ENCODE data around the gene GPNMB. TPM values are rescaled to one million over a fixed set of nuclear protein-coding genes. Genes with fewer than 3 reads are reported as not detected.

The GPNMB gene
- total and polyA plus RNA-seq, 10 of the 15 experiments (the other 5 are each of a cell fraction or from before 2014, with no cell fraction given): 5.9 to 22.3 (median 10.0) TPM

DNA sequence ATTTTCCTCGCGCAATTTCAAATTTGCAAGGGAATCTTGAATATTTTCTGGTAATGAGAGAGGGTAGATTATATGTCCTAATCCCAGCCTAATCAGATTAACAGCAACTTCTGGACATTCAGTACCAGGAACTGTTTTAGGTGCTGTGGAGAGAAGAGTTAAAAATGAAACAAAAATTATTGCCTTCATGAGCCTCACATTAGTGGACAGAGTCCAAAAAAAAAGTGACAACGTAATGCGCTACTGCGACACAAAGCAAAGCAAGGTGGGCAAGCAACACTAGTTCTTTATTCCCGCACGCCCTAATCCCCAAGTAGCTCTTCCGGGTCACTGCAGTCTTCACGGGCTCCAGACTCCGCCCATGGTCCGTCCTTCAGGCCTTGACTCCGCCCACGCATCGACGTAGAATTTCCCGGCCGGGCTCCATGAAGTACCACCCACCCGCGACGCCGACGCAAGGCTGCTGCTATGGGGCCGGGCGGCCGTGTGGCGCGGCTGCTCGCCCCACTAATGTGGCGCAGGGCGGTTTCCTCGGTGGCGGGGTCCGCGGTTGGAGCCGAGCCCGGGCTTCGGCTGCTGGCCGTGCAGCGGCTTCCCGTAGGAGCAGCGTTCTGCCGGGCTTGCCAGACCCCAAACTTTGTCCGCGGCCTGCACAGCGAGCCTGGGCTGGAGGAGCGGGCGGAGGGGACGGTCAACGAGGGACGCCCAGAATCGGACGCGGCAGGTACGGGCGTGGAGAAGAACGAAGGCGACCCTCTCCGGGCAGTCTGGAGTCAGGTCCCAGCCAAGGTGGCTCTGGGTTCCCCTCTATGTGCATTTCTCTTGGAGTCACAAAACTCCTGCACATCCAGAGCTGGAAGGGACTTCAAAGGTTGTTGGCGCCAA, 52.6 kb downstream of the GPNMB start, which contains the start of gene MALSU1:
Gene MALSU1 (plus strand): TSS at position 455 of the 885 bp plus-strand sequence. CDS start 14 bp downstream, at position 469.
- Histone ChIP-seq H3K9ac (ENCODE audit: control insufficient read depth, insufficient read depth, low read length) (peak within 1 kb of the TSS; percentile 90), H3K4me2 (ENCODE audit: control insufficient read depth, insufficient read depth) (peak within 1 kb of the TSS; percentile 93), H3K27me3 (replicated peaks in 1 of 2; ENCODE audit: control insufficient read depth in 2 of 2, insufficient read depth in 2 of 2, low read length in 1 of 2) (no peaks in the 10 kb centered on the region), H3K36me3 (ENCODE audit: control insufficient read depth in 2 of 2, insufficient read depth in 2 of 2, low read length in 1 of 2) (no peaks in the 10 kb centered on the region), H3K27ac (ENCODE audit: control insufficient read depth, insufficient read depth) (peak within 1 kb of the TSS; percentile 60), H3K9me3 (replicated peaks; ENCODE audit: control insufficient read depth, insufficient read depth, low read length) (no peaks in the 10 kb centered on the region; the same call in 2 of the 3 replicates), H3K4me1 (ENCODE audit: control insufficient read depth, insufficient read depth, low read length) (peaks cover 2% of the 10 kb centered on the region; the same call in 1 of the 2 replicates), H2AFZ (ENCODE audit: control insufficient read depth, low read depth, low read length) (peak within 1 kb of the TSS; percentile 92), H3K79me2 (ENCODE audit: control insufficient read depth, insufficient read depth, low read length) (peaks cover 34% of the 10 kb centered on the region), H3K4me3 (peak within 1 kb of the TSS; percentile 87), H4K20me1 (ENCODE audit: control insufficient read depth, insufficient read depth) (no peaks in the 10 kb centered on the region)
- SMC1A ChIA-PET (ENCODE audit: uncharacterized antibody, unreplicated experiment): interaction anchor here (0.6 to 1.9 kb wide), 7 partner anchors 10 to 169 kb away, joined by 3 to 6 read pairs (median 3); no protein-coding TSS in a partner anchor
- TSS peak; percentile 91 for BruUV-seq (replicated peaks)
- WGBS (ENCODE audit: insufficient coverage, insufficient replicate concordance, low lambda C conversion rate, missing lambda C conversion rate): under 1% methylated on average over 36 of the region's 59 CpGs
- peak; percentile 89 for DNase-seq (ENCODE audit: low read depth, low spot score)
- peak; percentile 66 for FAIRE-seq
- POLR2A ChIA-PET: interaction anchor here (0.6 to 1.1 kb wide), 6 partner anchors 9 to 417 kb away, joined by 3 to 5 read pairs (median 4); no protein-coding TSS in a partner anchor
- intact Hi-C loops (cut with micrococcal nuclease; ENCODE audit: unreplicated experiment): no loop called here
- in situ Hi-C loops (cut with MboI): no loop called here
- RAD21 ChIA-PET (ENCODE audit: unreplicated experiment): interaction anchor here (1.0 to 2.0 kb wide), 5 partner anchors 27 to 240 kb away, joined by 3 to 9 read pairs (median 6); no protein-coding TSS in a partner anchor
- CTCF ChIA-PET: interaction anchor here (0.7 to 2.3 kb wide), 4 partner anchors 21 to 59 kb away, joined by 3 to 15 read pairs (median 11); no protein-coding TSS in a partner anchor
- ATAC-seq: peak; percentile 98
- TF ChIP-seq CHD1 (IDR thresholded peaks at IDR 0.05; ENCODE audit: low read depth, low read length): no peak
- peak; percentile 43 for TF ChIP-seq PBX3 (IDR thresholded peaks at IDR 0.05; ENCODE audit: insufficient replicate concordance, low read depth, low read length)
- TF ChIP-seq STAT3 (IDR thresholded peaks at IDR 0.05; ENCODE audit: low read depth, low read length): no peak
- TF ChIP-seq NR2C1 (IDR thresholded peaks at IDR 0.05): peak; percentile 96
- 0 out of 2 replicates have a peak, but pooled peaks have one; percentile 12 for TF ChIP-seq NR2F1 (conservative IDR thresholded peaks at IDR 0.05)
- peak; percentile 64; the same call in 1 of the 2 replicates for TF ChIP-seq CBFB (IDR thresholded peaks at IDR 0.05; ENCODE audit: low read depth)
- no peak for TF ChIP-seq ZNF622 (IDR thresholded peaks at IDR 0.05)
- TF ChIP-seq ZNF207 (IDR thresholded peaks at IDR 0.05; ENCODE audit: borderline replicate concordance): 0 out of 2 replicates have a peak, but pooled peaks have one; percentile 32
- TF ChIP-seq WRNIP1 (IDR thresholded peaks at IDR 0.05; ENCODE audit: borderline replicate concordance, low read depth, low read length): no peak
- peak; percentile 42 for TF ChIP-seq NRF1 (conservative IDR thresholded peaks at IDR 0.05; ENCODE audit: low read depth, low read length)
- no peak for TF ChIP-seq ETV6 (conservative IDR thresholded peaks at IDR 0.05 in 1 of 2, IDR thresholded peaks at IDR 0.05 in 1 of 2; ENCODE audit: borderline replicate concordance in 1 of 2, low read depth in 1 of 2)
- no peak for TF ChIP-seq RCOR1 (conservative IDR thresholded peaks at IDR 0.05; ENCODE audit: low read depth, low read length)
- peak; percentile 81 for TF ChIP-seq POLR2AphosphoS5 (IDR thresholded peaks at IDR 0.05; ENCODE audit: low read length)
- TF ChIP-seq YY1 (IDR thresholded peaks at IDR 0.05; ENCODE audit: low read depth, low read length): peak; percentile 90
- no peak for TF ChIP-seq BCLAF1 (IDR thresholded peaks at IDR 0.05)
- TF ChIP-seq GABPA (IDR thresholded peaks at IDR 0.05; ENCODE audit: low read depth): peak; percentile 86
- TF ChIP-seq NBN (IDR thresholded peaks at IDR 0.05): peak; percentile 82; the same call in 1 of the 2 replicates
- peak; percentile 15; the same call in 1 of the 2 replicates for TF ChIP-seq ATF2 (IDR thresholded peaks at IDR 0.05; ENCODE audit: low read length)

Measured in GM12878 (cell line).